GM21717 (cell line): ENCODE data around the gene TEC.

Experiments used
- ATAC-seq: cut with Tn5 transposase; IDR thresholded peaks from one replicate; pipeline ENCODE4 v1.9.1; 2021; ENCODE audit warnings: mild to moderate bottlenecking, moderate library complexity; ENCODE audit not compliant: unreplicated experiment

TEC gene

DNA sequence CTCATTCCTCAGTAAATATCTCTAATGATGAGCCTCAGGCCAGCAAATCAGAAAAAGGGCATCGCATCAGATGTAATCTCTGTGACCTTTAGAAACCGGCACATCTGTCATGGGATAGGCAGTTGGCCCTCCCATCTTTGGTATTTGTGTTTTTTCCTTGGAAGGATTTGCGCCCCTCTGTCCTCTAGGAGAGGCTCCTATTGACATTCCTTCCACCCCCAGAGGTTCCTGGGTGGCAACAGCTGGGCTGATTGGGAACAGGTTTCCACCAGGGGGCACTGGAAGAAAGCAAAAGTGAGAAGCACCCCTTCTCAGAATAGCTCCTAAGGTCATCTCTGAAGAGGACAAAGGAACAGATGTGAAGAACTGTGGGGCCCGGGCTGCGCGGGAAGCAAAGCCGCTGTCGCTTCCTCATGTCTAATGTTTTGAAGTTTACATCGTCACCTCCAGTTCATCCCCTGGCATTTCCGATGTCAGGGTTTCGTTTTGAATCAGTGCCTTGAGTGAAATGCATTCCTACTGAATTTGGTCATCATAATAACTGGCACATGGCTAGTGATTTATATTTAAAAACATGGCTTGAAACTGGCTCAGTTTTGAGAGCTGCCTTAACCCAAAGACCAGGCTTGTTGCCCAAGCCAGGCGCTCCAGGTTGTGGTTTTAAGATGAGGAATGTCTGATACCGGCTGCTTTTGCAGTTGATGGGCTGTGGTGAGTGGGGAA lies 141.8 kb downstream of the TEC start:
- peak; percentile 85 for ATAC-seq

DNA sequence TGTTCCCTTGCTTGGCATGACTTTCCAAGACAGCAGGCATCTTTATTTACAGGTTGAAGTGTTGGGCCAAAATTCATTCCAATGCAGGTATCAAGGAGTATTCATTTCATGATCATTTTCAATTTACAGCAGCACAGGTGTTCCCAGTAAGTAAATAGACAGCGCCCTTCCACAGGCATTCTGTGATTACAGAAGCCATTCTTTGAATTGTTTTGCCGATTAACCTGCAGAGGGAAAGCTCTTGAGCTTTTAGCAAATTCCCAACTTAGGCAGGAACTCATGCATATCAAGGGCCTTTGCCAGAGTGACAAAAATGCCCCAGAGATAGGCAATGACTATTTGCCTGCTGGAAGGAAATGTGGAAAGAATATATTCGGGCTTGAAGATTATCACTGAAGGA lies 142.4 kb downstream of the TEC start:
- no peak for ATAC-seq

DNA sequence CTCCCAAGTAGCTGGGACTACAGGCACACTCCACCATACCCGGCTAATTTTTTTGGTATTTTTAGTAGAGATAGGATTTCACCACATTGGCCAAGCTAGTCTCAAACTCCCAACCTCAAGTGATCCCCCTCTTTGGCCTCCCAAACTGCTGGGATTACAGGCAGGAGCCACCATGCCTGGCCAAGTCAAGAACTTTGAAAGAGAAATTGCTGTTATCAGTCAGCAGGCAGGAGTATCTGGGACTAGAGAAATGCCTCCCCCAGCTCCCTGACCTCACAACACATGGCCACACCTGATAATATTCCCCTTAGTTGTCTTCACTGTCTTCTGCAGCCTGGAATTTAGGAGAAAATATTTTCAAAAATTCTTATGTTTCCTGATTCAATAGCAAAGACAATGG lies 143.0 kb downstream of the TEC start:
- ATAC-seq: no peak

DNA sequence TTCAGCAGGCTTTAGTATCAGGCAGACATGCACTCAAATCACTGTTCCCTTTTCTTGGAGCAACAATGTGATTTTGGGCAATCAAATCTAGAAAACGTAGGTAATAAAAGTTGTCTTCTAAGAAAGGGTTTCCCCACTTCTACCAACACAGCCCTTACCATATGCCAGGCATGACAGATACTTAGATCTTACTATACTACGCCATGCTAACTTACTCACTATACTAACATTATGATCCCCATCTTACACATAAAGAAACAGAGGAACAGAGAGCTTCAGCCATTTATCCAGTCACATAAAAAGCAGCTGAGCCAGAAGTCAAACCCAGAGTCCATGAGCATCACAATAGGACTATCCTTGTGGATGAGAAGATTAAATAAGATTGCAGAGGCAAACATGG lies 144.8 kb downstream of the TEC start:
- no peak for ATAC-seq

DNA sequence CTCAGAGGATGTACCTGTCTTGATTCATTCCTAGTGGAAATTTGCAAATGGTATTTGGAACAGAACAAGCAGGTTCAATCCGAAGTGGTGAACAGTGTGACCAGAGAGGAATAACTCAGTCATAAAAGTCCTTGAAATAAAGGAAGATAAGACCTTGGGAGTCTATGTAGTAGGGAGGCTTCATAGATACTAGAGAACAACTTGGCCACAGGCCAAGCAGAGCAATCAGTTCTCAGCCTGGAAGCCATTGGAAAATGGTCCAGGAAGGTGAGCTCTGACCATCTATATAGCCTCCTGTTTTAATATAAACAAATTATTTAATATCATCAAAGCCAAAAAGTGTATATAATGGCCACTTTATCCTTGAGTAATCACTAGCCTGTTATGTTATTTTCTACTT lies 146.9 kb downstream of the TEC start:
- ATAC-seq: no peak

DNA sequence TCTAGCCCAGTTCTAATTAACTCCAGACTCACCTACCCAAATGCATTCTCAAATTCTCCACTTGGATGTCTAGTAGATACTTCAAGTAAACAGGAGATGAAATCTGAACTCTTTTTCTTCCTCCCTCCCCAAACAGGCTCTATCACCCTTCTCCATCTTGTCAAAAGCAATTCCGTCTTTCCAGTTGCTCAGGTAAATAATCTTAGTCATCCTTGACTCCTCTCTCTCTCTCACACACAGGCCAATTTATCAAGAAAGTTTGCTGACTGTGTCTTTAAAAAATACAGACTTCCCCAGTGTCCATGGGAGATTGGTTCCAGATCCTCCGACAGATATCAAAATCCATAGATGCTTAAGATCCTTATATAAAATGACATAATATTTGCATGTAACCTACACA lies 148.5 kb downstream of the TEC start:
- no peak for ATAC-seq

DNA sequence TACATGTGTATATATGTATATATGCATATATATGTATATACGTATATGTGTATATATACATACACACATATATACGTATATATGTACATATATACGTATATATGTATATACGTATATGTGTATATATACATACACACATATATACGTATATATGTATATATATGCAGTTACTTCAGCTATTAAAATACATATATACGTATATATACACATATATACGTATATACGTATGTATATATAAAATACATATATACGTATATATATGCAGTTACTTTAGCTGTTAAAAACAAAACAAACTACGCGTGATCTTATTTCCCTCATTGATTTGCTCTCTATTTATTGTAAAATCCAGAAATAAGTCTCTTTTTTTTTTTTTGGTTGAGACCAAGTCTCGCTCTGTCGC lies 149.5 kb downstream of the TEC start:
- no peak for ATAC-seq

DNA sequence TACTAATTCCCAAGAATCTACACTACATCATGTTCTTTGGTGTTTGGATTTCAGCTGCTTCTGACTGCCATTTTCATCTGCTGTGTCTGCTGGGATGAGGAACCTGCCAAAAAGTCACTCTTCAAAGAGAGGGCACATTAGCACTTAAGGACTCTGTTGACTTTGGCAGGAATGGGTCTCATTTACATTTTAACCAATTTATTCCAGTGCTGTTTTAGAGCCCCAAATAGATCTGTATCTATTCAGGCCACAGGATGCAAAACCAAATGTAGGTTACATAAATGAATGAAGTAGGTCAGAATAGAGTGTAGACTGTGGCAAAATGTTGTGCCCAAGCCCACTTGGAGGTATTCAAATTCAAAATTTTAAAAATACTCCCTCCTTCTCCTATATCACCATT lies 150.0 kb downstream of the TEC start:
- no peak for ATAC-seq

DNA sequence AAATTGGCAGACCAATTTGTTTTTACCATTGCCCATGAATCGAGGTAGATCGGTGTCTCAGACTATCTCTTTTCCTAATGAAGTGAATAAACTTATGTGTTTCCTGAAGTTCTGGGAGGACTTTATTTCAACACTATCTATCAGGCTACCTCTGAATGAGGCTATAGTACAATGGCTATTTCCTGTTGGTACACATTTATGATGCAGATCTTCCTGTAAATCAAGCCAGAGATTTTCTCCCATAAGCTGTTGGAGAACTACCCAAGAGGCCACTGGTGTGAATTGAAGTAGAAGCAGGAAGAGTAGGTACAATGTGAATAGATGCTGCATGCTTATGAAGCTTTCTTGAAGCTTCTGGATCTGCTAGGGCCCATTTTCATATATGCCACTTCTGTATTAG lies 151.6 kb downstream of the TEC start:
- ATAC-seq: no peak

DNA sequence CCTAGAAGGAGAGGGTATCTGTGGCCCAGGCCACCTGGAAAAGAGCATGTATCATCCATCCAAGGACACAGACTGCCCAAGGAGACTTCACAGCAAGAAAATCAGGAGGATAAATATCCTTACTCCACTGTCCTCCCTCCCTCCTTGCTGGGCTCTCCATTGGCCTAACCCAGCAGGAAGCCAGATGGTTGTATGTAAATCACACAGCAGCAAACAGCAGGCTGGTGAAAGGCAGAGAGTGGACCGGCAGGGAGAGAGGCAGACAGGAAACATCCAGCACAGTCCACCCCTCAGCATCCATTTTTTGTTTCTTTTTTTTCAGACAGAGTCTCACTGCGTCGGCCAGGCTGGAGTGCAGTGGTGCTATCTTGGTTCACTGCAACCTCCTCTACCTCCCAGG lies 153.1 kb downstream of the TEC start:
- no peak for ATAC-seq

DNA sequence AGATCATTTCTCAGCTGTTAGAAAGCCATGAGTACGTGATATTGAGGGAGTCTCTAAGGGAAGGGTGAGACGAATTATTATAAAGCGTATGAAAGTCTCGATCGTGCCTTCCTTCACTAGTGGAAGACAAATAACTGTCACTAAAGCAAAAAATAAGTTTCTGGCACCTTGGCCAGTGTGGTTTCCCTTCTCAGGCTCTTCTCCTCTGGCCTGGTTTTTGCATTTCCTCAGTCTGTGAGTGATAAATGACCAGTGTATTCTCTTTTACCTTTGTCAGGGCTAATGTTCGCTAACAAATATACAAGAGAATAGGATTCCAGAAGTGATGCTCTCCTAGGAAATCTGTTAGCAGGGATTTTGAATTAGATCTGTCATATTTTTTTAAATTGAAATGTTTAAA lies 155.2 kb downstream of the TEC start:
- ATAC-seq: no peak

DNA sequence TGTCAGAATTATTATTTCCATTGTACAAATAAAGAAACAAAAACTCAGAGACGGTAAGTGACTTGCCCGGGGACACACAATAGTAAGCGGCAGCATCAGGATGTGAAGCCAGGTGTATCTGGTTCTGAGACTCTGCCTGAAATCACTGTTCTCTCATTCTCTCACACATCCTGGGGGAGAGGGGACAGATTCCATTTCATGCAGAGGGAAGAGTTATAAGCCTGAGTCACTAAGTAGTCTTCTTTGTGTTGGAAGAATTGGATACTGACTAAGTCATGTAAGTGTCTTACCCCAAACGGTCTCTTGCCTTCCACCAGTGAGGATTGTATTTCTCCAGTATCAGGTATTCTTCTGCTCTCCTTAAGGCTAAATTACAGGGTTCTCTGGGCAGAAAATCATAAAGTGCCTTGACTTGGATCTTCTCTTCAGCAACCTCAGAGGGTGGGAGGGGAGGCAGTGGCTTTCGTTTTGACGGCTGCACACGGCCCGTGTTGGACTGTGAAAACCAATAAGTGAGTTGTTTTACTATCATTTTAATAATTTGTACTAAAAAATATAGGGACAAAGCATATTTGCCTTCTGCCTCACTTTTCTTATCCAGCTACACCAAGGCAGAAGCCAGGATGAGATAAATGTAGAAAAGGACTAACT lies 157.5 kb downstream of the TEC start:
- no peak for ATAC-seq

DNA sequence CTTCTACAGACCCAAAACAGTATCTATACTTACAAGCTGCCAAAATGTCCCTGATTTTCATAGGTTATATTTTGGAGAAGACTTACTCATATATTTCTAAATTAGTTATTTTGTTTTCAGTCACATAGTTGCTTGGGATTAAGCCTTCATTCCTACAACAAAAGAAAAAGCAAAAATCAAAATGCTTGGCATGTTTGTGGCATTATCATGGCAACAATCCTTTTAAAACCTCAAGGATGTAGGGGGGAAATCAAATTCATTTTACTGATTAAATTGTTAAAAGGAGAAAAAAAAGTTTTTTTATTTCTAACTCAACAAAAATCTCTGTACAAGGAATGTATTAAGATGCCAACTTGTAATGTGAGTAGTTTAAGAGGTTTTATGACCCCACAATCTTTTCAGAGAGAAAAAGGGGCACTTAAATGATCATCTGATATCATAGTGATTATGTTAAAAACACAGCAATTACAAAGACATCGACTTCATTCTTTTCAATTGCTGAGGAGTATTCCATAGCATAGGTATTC lies 159.1 kb downstream of the TEC start:
- no peak for ATAC-seq

DNA sequence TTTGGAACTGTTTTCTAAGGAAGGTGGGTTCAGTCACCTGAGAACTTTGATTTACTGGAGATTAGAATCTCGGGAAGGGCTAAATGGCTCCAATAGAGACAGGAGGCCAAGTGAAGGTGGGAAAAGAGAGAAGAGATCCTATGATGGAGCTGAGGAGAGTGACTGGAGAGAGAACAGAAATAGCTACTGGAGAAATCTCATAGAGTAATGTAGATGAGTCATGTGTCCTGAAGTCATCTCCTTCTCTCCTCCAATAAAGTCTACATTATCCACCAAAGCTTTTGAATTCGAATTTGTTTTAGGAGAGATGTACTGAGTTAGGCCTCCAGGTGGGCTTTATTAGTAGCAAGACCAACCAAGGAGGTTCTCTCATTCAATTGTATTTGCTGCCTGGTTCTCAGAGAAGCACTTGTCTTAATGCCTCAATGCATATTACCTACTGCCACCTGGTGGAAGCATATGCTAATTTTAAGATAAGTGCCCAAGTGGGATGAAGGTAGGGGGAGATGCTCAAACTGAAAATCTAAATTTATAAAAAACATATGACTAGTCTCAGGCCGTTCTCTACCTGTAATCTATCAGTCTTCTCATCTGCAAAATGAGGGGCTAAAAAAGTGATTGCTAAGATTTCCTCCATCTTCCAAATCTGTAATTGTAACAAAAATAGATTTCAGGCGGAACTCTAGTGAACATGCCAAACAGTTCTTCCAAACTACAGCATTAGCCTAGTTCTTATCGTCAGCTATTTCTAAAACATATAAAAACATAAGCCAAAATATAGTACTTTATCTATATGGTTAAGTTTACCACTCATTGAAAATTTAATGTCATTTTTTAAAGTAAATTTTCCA lies 160.0 kb downstream of the TEC start:
- peak; percentile 52 for ATAC-seq

DNA sequence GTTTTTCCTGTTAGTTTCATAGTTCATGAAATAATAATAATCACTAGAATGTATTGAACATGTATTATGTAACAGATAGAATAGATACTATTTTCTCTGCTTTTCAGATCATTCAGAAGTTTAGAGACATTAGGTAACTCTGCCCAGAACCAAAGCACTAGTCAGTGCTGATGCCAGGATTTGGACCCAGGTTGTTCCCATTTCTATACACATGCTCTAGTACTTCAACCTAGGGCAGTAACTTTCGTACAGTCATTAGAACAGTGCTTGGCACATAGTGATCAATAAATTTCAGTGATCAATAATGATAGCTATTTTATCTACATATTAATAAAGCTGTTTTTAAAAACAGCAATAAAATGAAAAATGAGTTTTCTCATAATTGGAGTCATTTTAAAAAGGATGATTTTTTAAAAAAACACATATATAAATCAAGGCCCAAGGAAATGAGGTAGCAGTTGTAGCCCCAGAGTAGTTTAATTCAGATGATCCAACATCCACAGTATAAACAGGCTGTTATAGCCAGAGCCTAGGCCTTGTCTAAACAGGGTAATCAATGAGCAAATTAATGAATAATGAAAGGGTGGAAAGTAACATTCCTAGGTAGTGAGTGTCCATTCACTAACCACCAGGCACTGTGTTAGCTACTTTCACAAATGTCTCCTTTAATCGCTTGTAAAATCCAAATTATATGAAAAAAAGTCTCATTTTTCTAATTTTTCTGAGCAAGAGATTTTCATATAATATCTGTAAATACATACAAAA lies 161.1 kb downstream of the TEC start:
- ATAC-seq: no peak

DNA sequence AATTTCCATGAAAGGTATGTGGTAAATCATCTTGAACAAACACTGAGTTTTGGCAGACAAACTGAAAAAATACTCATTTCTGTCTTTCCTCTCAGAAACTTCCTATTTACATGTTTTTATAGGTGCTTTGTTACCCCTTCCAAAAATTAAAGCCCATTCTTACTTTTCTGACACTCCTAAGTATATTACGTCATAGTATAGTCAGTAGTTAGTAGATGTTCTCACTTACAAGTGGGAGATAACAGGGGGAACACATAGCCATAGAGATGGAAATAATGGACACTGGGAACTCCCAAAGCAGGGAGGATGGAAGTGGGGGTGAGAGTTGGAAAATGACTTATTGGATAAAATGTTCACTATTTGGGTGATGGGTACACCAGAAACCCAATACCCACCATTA lies 164.4 kb downstream of the TEC start:
- ATAC-seq: no peak

DNA sequence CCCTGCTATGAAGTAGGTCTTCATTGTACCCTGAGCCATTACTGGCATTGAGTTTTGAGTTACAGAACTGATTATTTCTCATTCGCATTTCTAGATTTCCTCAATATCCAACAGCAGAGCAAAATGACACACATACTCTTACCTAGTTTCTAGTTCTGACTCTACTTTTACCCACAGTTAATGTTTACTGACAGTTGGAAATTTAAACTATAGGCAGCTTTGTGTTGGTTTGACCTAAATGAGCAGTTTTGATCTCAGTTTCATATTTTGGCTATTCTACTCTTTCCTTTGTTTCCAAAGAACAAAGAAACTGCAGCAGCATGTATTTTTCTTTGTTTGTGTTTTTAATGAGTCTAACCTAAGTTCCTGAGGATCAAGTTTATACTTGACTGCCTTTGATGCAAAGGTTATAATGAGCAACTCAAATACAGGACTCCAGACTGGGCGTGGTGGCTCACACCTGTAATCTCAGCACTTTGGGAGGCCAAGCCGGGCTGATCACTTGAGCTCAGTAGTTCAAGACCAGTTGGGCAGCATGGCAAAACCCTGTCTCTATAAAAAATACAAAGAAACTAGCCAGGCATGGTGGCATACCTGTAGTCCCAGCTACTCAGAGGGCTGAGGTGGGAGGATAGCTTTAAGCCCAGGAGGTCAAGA lies 166.0 kb downstream of the TEC start:
- no peak for ATAC-seq

DNA sequence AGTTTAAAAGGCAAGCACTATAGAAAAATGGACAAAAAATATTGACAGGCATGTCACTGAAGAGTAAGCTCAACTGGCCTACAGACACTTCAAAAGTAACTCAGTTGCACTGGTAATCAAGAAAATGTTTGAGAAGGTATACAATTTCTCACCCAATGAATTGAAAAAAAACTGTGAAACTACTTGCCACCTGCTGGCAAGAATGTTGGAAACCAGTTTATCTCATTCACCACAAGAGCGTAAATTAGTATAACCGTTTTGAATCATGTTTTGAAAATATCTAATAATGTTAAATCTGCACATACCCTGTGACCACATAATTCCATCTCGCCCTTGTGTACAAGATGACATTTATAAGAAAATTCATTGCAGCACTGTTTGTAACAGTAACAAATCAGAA lies 167.3 kb downstream of the TEC start:
- no peak for ATAC-seq

DNA sequence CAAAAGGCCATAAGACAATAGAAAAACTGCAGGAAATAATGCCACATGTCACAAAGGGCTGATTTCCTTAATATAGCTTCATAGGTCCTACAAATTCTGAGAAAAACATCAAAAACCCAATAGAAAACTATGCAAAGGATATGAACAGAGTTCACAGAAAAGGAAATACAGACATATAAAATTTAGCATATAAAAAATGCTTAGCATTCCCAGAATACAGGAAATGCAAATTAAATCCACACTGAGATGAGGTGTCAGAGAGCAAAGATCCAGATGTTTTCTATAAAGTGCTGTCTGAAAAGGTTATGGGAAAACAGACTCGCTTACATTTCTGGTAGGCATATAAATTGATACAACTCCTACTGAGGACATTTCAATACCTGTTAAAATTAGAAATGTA lies 169.4 kb downstream of the TEC start:
- no peak for ATAC-seq

DNA sequence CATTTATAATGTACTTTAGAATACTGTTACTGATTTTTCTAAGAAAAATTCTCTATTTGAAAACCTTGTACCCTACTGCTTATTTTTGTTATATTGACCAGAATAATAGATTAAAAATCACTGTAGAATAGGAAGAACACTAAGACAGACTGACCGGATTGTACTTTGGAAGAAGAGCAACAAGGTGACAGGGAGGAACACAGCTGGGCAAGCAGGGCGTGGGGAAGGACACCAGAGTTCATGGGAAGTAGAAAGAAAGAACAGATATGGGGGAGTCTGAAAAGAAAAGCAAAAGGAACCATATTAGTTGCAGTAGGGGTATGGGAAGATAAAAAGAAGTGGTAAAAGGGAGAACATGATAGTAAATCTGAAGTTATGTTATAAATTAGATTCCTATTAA lies 174.2 kb downstream of the TEC start:
- no peak for ATAC-seq
